GM04503 (cell line): ENCODE results near the gene NRL.
A peak's percentile ranks its signal among the peaks of the same experiment; 100 is the strongest.

Source experiments
- DNase-seq: peaks from one replicate; pipeline ENCODE4 v3.0.0-alpha.2; 2012; ENCODE audit warnings: low read depth

The NRL gene

GRCh38 chr14:24098927-24099813, 15.6 kb downstream of the NRL start:
- no peak for DNase-seq

GRCh38 chr14:24098229-24098926, 16.4 kb downstream of the NRL start:
- no peak for DNase-seq

GRCh38 chr14:24096545-24097181, 18.1 kb downstream of the NRL start:
- no peak for DNase-seq

GRCh38 chr14:24095271-24096068, 19.3 kb downstream of the NRL start:
- DNase-seq: no peak

- DNase-seq: no peak
These were observed 19.9 kb downstream of the NRL start for GRCh38 chr14:24094841-24095270.

- peak; percentile 70 for DNase-seq
These were observed 20.6 kb downstream of the NRL start, which contains the start of gene PCK2 for GRCh38 chr14:24093901-24094840. Gene PCK2 (plus strand): TSS chr14:24094311. CDS start chr14:24094406, 95 bp downstream.

- no peak for DNase-seq
These were observed 21.4 kb downstream of the NRL start for GRCh38 chr14:24093207-24093900.

- no peak for DNase-seq
These were observed 22.1 kb downstream of the NRL start for GRCh38 chr14:24092505-24093206.

GRCh38 chr14:24092110-24092504, 22.6 kb downstream of the NRL start:
- no peak for DNase-seq

- DNase-seq: no peak
These were observed 24.9 kb downstream of the NRL start for GRCh38 chr14:24089890-24090289.

GRCh38 chr14:24088095-24088494, 26.7 kb downstream of the NRL start:
- no peak for DNase-seq

GRCh38 chr14:24087004-24087403, 27.7 kb downstream of the NRL start:
- DNase-seq: no peak

- DNase-seq: no peak
These were observed 28.4 kb downstream of the NRL start for GRCh38 chr14:24086193-24086955.

GRCh38 chr14:24085215-24085614, 29.5 kb downstream of the NRL start:
- DNase-seq: no peak

- DNase-seq: no peak
These were observed 30.3 kb downstream of the NRL start for GRCh38 chr14:24084440-24084839.

GRCh38 chr14:24083462-24083861, 31.3 kb downstream of the NRL start:
- DNase-seq: no peak

GRCh38 chr14:24082411-24083080, 32.2 kb downstream of the NRL start:
- DNase-seq: no peak

- DNase-seq: no peak
These were observed 33.0 kb downstream of the NRL start for GRCh38 chr14:24081739-24082211.
